ENCODE results near the gene ABLIM3. TPM values are rescaled to one million over a fixed set of nuclear protein-coding genes. Genes with fewer than 3 reads are reported as not detected.

Gene ABLIM3
- total RNA-seq, 2 experiments from 2014 or later, result not detected

DNA sequence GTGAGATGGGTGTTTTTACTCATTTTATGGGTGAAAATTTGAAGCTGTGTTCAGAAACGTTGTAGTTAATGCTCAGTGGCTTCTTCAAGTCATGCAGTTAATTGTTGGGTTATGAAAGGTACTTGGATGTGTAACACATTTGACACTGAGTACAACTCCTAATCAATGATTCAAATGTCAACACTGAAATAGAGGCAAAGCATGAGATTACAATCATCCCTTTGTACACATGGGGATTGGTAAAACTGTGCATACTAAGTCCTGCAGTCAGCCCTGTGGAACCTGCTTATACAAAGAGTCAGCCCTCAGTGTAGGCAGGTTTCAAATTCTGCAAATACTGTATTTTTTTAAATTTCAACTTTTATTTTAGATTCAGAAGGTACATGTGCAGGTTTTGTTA lies 3.3 kb downstream of the ABLIM3 start:
- CTCF ChIA-PET (ENCODE audit: unreplicated experiment), result no interaction called here
- intact Hi-C loops (cut with micrococcal nuclease; ENCODE audit: unreplicated experiment), result loop anchor here (5.0 kb wide), 1 partner anchor 123 kb away; no protein-coding TSS in a partner anchor

DNA sequence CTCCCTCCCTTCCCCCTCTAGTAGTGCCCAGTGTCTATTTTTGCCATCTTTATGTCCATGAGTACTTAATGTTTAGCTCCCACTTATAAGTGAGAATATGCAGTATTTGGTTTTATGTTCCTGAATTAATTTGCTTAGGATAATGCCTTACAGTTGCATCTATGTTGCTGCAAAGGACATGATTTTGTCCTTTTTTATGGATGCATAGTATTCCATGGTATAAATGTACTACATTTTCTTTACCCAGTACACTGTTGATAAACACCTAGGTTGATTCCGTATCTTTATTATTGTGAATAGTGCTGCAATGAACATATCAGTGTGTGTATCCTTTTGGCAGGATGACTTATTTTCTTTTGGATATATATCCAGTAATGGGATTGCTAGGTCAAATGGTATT lies 3.8 kb downstream of the ABLIM3 start:
- Histone ChIP-seq H3K9me3 (ENCODE audit: low read length) (no peaks in the 10 kb centered on the region), H3K79me2 (ENCODE audit: insufficient read depth, low read depth, low read length) (no peaks in the 10 kb centered on the region), H2AFZ (ENCODE audit: low read length) (no peak overlapping the region), H3K36me3 (ENCODE audit: insufficient read depth, low read length) (no peaks in the 10 kb centered on the region), H4K20me1 (ENCODE audit: insufficient read depth, low read length) (no peaks in the 10 kb centered on the region), H3K4me2 (ENCODE audit: low read length) (no peak overlapping the region), H3K9me2 (ENCODE audit: insufficient read depth, low read length) (no peaks in the 10 kb centered on the region), H3K27ac (ENCODE audit: low read depth, low read length, poor library complexity, severe bottlenecking) (no peak overlapping the region), H3K4me3 (ENCODE audit: low read depth, low read length, poor library complexity, severe bottlenecking) (no peak overlapping the region), H3K4me1 (ENCODE audit: insufficient read depth, low read length, poor library complexity, severe bottlenecking) (no peaks in the 10 kb centered on the region)
- ChIA-PET POLR2A (interaction anchor here (0.6 kb wide), 1 partner anchor 24 kb away, joined by 3 read pairs; no protein-coding TSS in a partner anchor), CTCF (ENCODE audit: unreplicated experiment) (no interaction called here)
- no peak for DNase-seq (ENCODE audit: low spot score)
- TF ChIP-seq, protein P1, sequence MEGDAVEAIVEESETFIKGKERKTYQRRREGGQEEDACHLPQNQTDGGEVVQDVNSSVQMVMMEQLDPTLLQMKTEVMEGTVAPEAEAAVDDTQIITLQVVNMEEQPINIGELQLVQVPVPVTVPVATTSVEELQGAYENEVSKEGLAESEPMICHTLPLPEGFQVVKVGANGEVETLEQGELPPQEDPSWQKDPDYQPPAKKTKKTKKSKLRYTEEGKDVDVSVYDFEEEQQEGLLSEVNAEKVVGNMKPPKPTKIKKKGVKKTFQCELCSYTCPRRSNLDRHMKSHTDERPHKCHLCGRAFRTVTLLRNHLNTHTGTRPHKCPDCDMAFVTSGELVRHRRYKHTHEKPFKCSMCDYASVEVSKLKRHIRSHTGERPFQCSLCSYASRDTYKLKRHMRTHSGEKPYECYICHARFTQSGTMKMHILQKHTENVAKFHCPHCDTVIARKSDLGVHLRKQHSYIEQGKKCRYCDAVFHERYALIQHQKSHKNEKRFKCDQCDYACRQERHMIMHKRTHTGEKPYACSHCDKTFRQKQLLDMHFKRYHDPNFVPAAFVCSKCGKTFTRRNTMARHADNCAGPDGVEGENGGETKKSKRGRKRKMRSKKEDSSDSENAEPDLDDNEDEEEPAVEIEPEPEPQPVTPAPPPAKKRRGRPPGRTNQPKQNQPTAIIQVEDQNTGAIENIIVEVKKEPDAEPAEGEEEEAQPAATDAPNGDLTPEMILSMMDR (conservative IDR thresholded peaks at IDR 0.05; ENCODE audit: low read length), result no peak
- intact Hi-C loops (cut with micrococcal nuclease; ENCODE audit: unreplicated experiment), result no loop called here
- BruUV-seq (replicated peaks), result no TSS peak

More for the DNA sequence above, 3.3 kb downstream of the ABLIM3 start:
- no peaks in the 10 kb centered on the region for H4K20me1 ChIP-seq (ENCODE audit: insufficient read depth, low read length)
- H2AFZ ChIP-seq (ENCODE audit: low read length), result no peak overlapping the region
- no peak for TF ChIP-seq EZH2phosphoT487 (IDR thresholded peaks at IDR 0.05; ENCODE audit: borderline replicate concordance, low read depth, low read length)
- TF ChIP-seq, protein P1 (conservative IDR thresholded peaks at IDR 0.05; ENCODE audit: low read length), result no peak
- H3K9me3 ChIP-seq (ENCODE audit: low read length), result no peaks in the 10 kb centered on the region
- H3K4me2 ChIP-seq (ENCODE audit: low read length), result no peak overlapping the region
- BruUV-seq (replicated peaks), result no TSS peak
- DNase-seq (ENCODE audit: low spot score), result no peak
- H3K4me1 ChIP-seq (ENCODE audit: insufficient read depth, low read length, poor library complexity, severe bottlenecking), result no peaks in the 10 kb centered on the region
- no peaks in the 10 kb centered on the region for H3K79me2 ChIP-seq (ENCODE audit: insufficient read depth, low read depth, low read length)
- no peak overlapping the region for H3K27ac ChIP-seq (ENCODE audit: low read depth, low read length, poor library complexity, severe bottlenecking)
- H3K36me3 ChIP-seq (ENCODE audit: insufficient read depth, low read length), result no peaks in the 10 kb centered on the region
- H3K4me3 ChIP-seq (ENCODE audit: low read depth, low read length, poor library complexity, severe bottlenecking), result no peak overlapping the region
- POLR2A ChIA-PET, result interaction anchor here (0.6 kb wide), 1 partner anchor 24 kb away, joined by 3 read pairs; no protein-coding TSS in a partner anchor
- H3K9me2 ChIP-seq (ENCODE audit: insufficient read depth, low read length), result no peaks in the 10 kb centered on the region

DNA sequence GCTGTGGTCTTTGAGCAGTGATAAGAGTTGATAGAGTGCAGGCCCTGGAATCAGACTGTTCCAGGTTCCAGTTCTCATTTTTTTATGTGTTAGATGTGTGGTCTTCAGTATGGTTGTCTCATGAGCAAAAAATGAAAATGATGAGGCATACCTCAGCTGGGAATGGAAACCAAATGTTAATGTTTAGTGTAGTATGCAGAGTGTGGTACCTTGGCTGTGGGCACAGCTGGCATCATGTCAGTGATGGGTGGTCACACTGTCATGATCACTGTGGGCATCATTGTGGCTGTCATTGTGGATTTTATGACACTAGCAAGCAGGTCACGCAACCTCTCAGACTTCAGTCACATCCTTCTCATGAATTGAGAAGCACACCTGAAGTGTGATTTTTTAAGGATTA lies 6.4 kb downstream of the ABLIM3 start:
- Histone ChIP-seq H3K4me1 (ENCODE audit: insufficient read depth, low read length, poor library complexity, severe bottlenecking) (no peaks in the 10 kb centered on the region), H3K9me2 (ENCODE audit: insufficient read depth, low read length) (no peaks in the 10 kb centered on the region), H4K20me1 (ENCODE audit: insufficient read depth, low read length) (no peaks in the 10 kb centered on the region), H2AFZ (ENCODE audit: low read length) (no peak overlapping the region), H3K27ac (ENCODE audit: low read depth, low read length, poor library complexity, severe bottlenecking) (no peak overlapping the region), H3K4me3 (ENCODE audit: low read depth, low read length, poor library complexity, severe bottlenecking) (no peak overlapping the region), H3K79me2 (ENCODE audit: insufficient read depth, low read depth, low read length) (no peaks in the 10 kb centered on the region), H3K9me3 (ENCODE audit: low read length) (no peaks in the 10 kb centered on the region), H3K36me3 (ENCODE audit: insufficient read depth, low read length) (no peaks in the 10 kb centered on the region), H3K4me2 (ENCODE audit: low read length) (no peak overlapping the region)
- CTCF ChIA-PET (ENCODE audit: unreplicated experiment), result no interaction called here
- POLR2A ChIA-PET, result no interaction called here
- DNase-seq (ENCODE audit: low spot score), result no peak
- BruUV-seq (replicated peaks), result no TSS peak
- TF ChIP-seq, protein P1 (conservative IDR thresholded peaks at IDR 0.05; ENCODE audit: low read length), result no peak
- TF ChIP-seq EZH2phosphoT487 (IDR thresholded peaks at IDR 0.05; ENCODE audit: borderline replicate concordance, low read depth, low read length), result no peak
- intact Hi-C loops (cut with micrococcal nuclease; ENCODE audit: unreplicated experiment), result no loop called here

Measured in OCI-LY7 (cell line).